ENCODE measurements around the gene GNG13.

DNA sequence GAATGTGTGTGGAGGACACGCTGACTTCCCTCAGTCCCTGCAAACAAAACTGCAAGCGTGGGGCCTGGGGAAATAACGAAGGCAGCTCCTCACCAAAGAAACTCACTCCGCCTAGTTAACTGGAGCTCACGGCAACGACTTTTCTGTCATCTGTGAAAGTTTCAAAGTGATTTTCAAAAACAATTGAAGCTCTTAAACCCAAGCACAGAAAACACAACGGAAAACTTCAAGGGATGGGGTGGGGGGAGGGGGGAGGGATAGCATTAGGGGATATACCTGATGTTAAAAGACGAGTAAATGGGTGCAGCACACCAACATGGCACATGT is 3.2 kb upstream of the GNG13 start:
- TF ChIP-seq CTCF (IDR thresholded peaks at IDR 0.05) (no peak), POLR2A (IDR thresholded peaks at IDR 0.05) (no peak)

Measured in body of pancreas (tissue), 4 donors.